ENCODE measurements around the gene CNTNAP2. TPM values are rescaled to one million over a fixed set of nuclear protein-coding genes. Genes with fewer than 3 reads are reported as not detected.

CNTNAP2 gene
- total RNA-seq, 1 donor from 2014 or later = 9.2 TPM

- no peak for TF ChIP-seq CTCF (conservative IDR thresholded peaks at IDR 0.05; ENCODE audit: low read depth, low read length)
- DNase-seq (ENCODE audit: low read depth) = no peak
- no peak overlapping the region for H3K4me3 ChIP-seq (ENCODE audit: low read depth, low read length)
These were observed 952.2 kb downstream of the CNTNAP2 start for GRCh38 chr7:147068842-147069241.

- DNase-seq (ENCODE audit: low read depth) = no peak
- no peak for TF ChIP-seq CTCF (conservative IDR thresholded peaks at IDR 0.05; ENCODE audit: low read depth, low read length)
- H3K4me3 ChIP-seq (ENCODE audit: low read depth, low read length) = no peak overlapping the region
These were observed 953.2 kb downstream of the CNTNAP2 start for GRCh38 chr7:147069771-147070170.

GRCh38 chr7:147070886-147071285 is 954.3 kb downstream of the CNTNAP2 start:
- no peak for TF ChIP-seq CTCF (conservative IDR thresholded peaks at IDR 0.05; ENCODE audit: low read depth, low read length)
- no peak overlapping the region for H3K4me3 ChIP-seq (ENCODE audit: low read depth, low read length)
- DNase-seq (ENCODE audit: low read depth) = no peak

- no peak for DNase-seq (ENCODE audit: low read depth)
- no peak for TF ChIP-seq CTCF (conservative IDR thresholded peaks at IDR 0.05; ENCODE audit: low read depth, low read length)
These were observed 954.9 kb downstream of the CNTNAP2 start for GRCh38 chr7:147071536-147071935.

GRCh38 chr7:147078312-147078711 is 961.7 kb downstream of the CNTNAP2 start:
- no peak for DNase-seq (ENCODE audit: low read depth)
- TF ChIP-seq CTCF (conservative IDR thresholded peaks at IDR 0.05; ENCODE audit: low read depth, low read length) = no peak
- no peak overlapping the region for H3K4me3 ChIP-seq (ENCODE audit: low read depth, low read length)

More at GRCh38 chr7:147071536-147071935, 954.9 kb downstream of the CNTNAP2 start:
- H3K4me3 ChIP-seq (ENCODE audit: low read depth, low read length) = no peak overlapping the region

- DNase-seq (ENCODE audit: low read depth) = no peak
These were observed 962.5 kb downstream of the CNTNAP2 start for GRCh38 chr7:147079083-147079482.

More at GRCh38 chr7:147079083-147079482, 962.5 kb downstream of the CNTNAP2 start:
- TF ChIP-seq CTCF (conservative IDR thresholded peaks at IDR 0.05; ENCODE audit: low read depth, low read length) = no peak
- no peak overlapping the region for H3K4me3 ChIP-seq (ENCODE audit: low read depth, low read length)
